A549 (cell line): ENCODE data around the gene SHD. TPM values are rescaled to one million over a fixed set of nuclear protein-coding genes. Genes with fewer than 3 reads are reported as not detected.
A peak's percentile ranks its signal among the peaks of the same experiment; 100 is the strongest.

ENCODE experiments used
- ATAC-seq, 2 experiments: fragments of 200-7000 bp in 1 of 2; fragments of >200 bp in 1 of 2; cut with Nextera tagmentation in 1 of 2; cut with Tn5 transposase in 1 of 2; 3 replicates each; pipeline versions ENCODE4 v1.8.0 to v1.9.1; 2018 to 2020; ENCODE audit warnings: mild to moderate bottlenecking in 1 of 2, moderate library complexity in 1 of 2
- CTCF ChIA-PET: fragments of 300-600 bp; sonication (Branson Sonifier 250); formaldehyde crosslinking; extraction: SDS; loops from one replicate; lab custom pipeline; 2021; ENCODE audit warnings: antibody characterized with exemption, inconsistent platforms; lab: Yijun Ruan, JAX
- POLR2A ChIA-PET: fragments of 350-600 bp; formaldehyde crosslinking; extraction: SDS; loops from one replicate; lab custom pipeline; 2021; ENCODE audit warnings: antibody characterized with exemption, inconsistent platforms; lab: Yijun Ruan, JAX
- DNase-seq, 2 experiments: peaks; one replicate each; pipeline versions ENCODE4 v3.0.0 to v3.0.0-alpha.2; 2011 to 2016; ENCODE audit warnings: low read depth in 1 of 2, low spot score in 1 of 2
- FAIRE-seq: peaks from 2 replicates; lab custom pipeline; 2011; peaks lifted over from hg19 to GRCh38; lab: Jason Lieb, UNC
- H3K27ac ChIP-seq, 2 experiments: fragments of >200 bp; sonication (Bioruptor Twin); formaldehyde crosslinking; 3 replicates each; pipeline ENCODE4 v1.5.1; 2016 to 2017
- H3K4me1 ChIP-seq: fragments of >200 bp; sonication (Bioruptor Twin); formaldehyde crosslinking; 3 replicates; pipeline ENCODE4 v1.6.1; 2016
- H3K4me2 ChIP-seq: fragments of >200 bp; sonication (Bioruptor Twin); formaldehyde crosslinking; 3 replicates; pipeline ENCODE4 v1.6.1; 2016
- H3K4me3 ChIP-seq: fragments of >200 bp; sonication (Bioruptor Twin); formaldehyde crosslinking; 3 replicates; pipeline ENCODE4 v1.5.1; 2016
- H3K9me3 ChIP-seq: fragments of >200 bp; sonication (Bioruptor Twin); formaldehyde crosslinking; 3 replicates; pipeline ENCODE4 v1.6.1; 2016
- BHLHE40 ChIP-seq: IDR thresholded peaks from 2 replicates; pipeline ENCODE4 v1.6.1; 2012; ENCODE audit warnings: low read depth, low read length, inconsistent platforms
- CBX8 ChIP-seq: fragments of 200-600 bp; sonication (generic); IDR thresholded peaks from 2 replicates; pipeline ENCODE4 v1.6.1; 2016
- CHD2 ChIP-seq: fragments of 150-350 bp; IDR thresholded peaks from 2 replicates; pipeline ENCODE4 v1.6.1; 2014; ENCODE audit warnings: low read length; ENCODE audit not compliant: partially characterized antibody
- EP300 ChIP-seq, 2 experiments: fragments of >200 bp; sonication (Bioruptor Twin); formaldehyde crosslinking; IDR thresholded peaks; 2 replicates in 1 of 2; 3 replicates in 1 of 2; pipeline ENCODE4 v1.6.1; 2016 to 2017
- FOSB ChIP-seq: fragments of 250-450 bp; sonication (Bioruptor Pico); IDR thresholded peaks from 2 replicates; pipeline ENCODE4 v1.5.0; 2020; ENCODE audit warnings: mild to moderate bottlenecking, moderate library complexity
- FOSL2 ChIP-seq, 2 experiments: fragments of 450-650 bp in 1 of 2; fragments of >200 bp in 1 of 2; sonication (Bioruptor Twin) in 1 of 2; formaldehyde crosslinking; IDR thresholded peaks; 2 replicates each; pipeline versions ENCODE4 v1.5.0 to v1.6.1; 2016 to 2020; ENCODE audit warnings: mild to moderate bottlenecking in 1 of 2, moderate library complexity in 1 of 2
- HEYL ChIP-seq: fragments of 250-450 bp; sonication (Bioruptor Pico); IDR thresholded peaks from 2 replicates; pipeline ENCODE4 v1.8.0; 2021; ENCODE audit warnings: mild to moderate bottlenecking, moderate library complexity
- HOXB13 ChIP-seq: fragments of 250-450 bp; sonication (Bioruptor Pico); IDR thresholded peaks from 2 replicates; pipeline ENCODE4 v1.5.0; 2020; ENCODE audit warnings: low read depth, mild to moderate bottlenecking, moderate library complexity
- JUN ChIP-seq, 2 experiments: fragments of >200 bp; sonication (Bioruptor Twin); formaldehyde crosslinking; IDR thresholded peaks; 2 replicates in 1 of 2; 3 replicates in 1 of 2; pipeline ENCODE4 v1.6.1; 2016 to 2017
- JUNB ChIP-seq: fragments of >200 bp; sonication (Bioruptor Twin); formaldehyde crosslinking; IDR thresholded peaks from 2 replicates; pipeline ENCODE4 v1.6.1; 2016
- KDM1A ChIP-seq: fragments of 200-600 bp; sonication (generic); IDR thresholded peaks from 2 replicates; pipeline ENCODE4 v1.6.1; 2016; ENCODE audit warnings: low read depth, mild to moderate bottlenecking
- MYC ChIP-seq: IDR thresholded peaks from 2 replicates; pipeline ENCODE4 v1.6.1; 2012; ENCODE audit warnings: mild to moderate bottlenecking, inconsistent platforms, low read length, improper control_type of control experiment, borderline replicate concordance
- PHF8 ChIP-seq: fragments of 200-600 bp; sonication (generic); IDR thresholded peaks from 2 replicates; pipeline ENCODE4 v1.6.1; 2016; ENCODE audit warnings: low read depth, mild to moderate bottlenecking, antibody characterized with exemption, moderate library complexity, borderline replicate concordance
- POLR2A ChIP-seq: IDR thresholded peaks from 2 replicates; pipeline ENCODE4 v1.6.1; 2012; ENCODE audit warnings: mild to moderate bottlenecking, low read length
- POLR2AphosphoS2 ChIP-seq: conservative IDR thresholded peaks from 2 replicates; pipeline ENCODE4 v1.6.1; 2012; ENCODE audit warnings: low read length, improper control_type of control experiment, inconsistent platforms
- RAD21 ChIP-seq, 2 experiments: fragments of >200 bp in 1 of 2; sonication (Bioruptor Twin) in 1 of 2; formaldehyde crosslinking in 1 of 2; IDR thresholded peaks in 1 of 2; conservative IDR thresholded peaks in 1 of 2; 2 replicates in 1 of 2; 3 replicates in 1 of 2; pipeline ENCODE4 v1.6.1; 2012 to 2018; ENCODE audit warnings: inconsistent platforms in 1 of 2
- RCOR1 ChIP-seq: fragments of 150-350 bp; IDR thresholded peaks from 2 replicates; pipeline ENCODE4 v1.6.1; 2014; ENCODE audit warnings: antibody characterized with exemption, low read length, low read depth
- SMC3 ChIP-seq: fragments of >200 bp; sonication (Bioruptor Twin); formaldehyde crosslinking; IDR thresholded peaks from 3 replicates; pipeline ENCODE4 v1.6.1; 2018; ENCODE audit warnings: inconsistent platforms
- TFCP2L1 ChIP-seq: fragments of 250-450 bp; sonication (Bioruptor Pico); IDR thresholded peaks from 2 replicates; pipeline ENCODE4 v1.5.0; 2021; ENCODE audit warnings: mild to moderate bottlenecking
- ZC3H11A ChIP-seq: fragments of 450-650 bp; IDR thresholded peaks from 2 replicates; pipeline ENCODE4 v1.6.1; 2014; ENCODE audit warnings: antibody characterized with exemption, mild to moderate bottlenecking
- ZFP36 ChIP-seq: fragments of 450-650 bp; IDR thresholded peaks from 2 replicates; pipeline ENCODE4 v1.6.1; 2014; ENCODE audit warnings: borderline replicate concordance; ENCODE audit not compliant: partially characterized antibody
- WGBS: methylation state at CpG from one replicate; pipeline ENCODE4 v1.1.6; 2017; ENCODE audit errors: missing lambda C conversion rate; 5-methylcytosine and 5-hydroxymethylcytosine counted together
- polyA plus RNA-seq, 4 experiments: library from polyadenylated mRNA; depleted of rRNA in 3 of 4; stranded (reverse); fragments of >200 nt; fragmentation: RNase III in 1 of 4; extraction: RNeasy Plus Mini Kit Qiagen cat#74134 plus additional on column Dnase treatment in 1 of 4; gene quantifications; 2 replicates in 3 of 4; 3 replicates in 1 of 4; pipeline ENCODE4 v1.2.3, GENCODE V29; 2011 to 2017
- TF ChIP-seq, protein P1 (sequence below): IDR thresholded peaks from 2 replicates; pipeline ENCODE4 v1.6.1; 2012; ENCODE audit warnings: low read depth, borderline replicate concordance
- TF ChIP-seq, protein P2 (sequence below): fragments of 450-650 bp; IDR thresholded peaks from 2 replicates; pipeline ENCODE4 v1.6.1; 2014; ENCODE audit warnings: antibody characterized with exemption
- TF ChIP-seq, protein P3 (sequence below): fragments of >200 bp; sonication (Bioruptor Twin); formaldehyde crosslinking; IDR thresholded peaks from 2 replicates; pipeline ENCODE4 v1.6.1; 2016
- TF ChIP-seq, protein P4 (sequence below): IDR thresholded peaks from 2 replicates; pipeline ENCODE4 v1.6.1; 2012
- TF ChIP-seq, protein P5 (sequence below): fragments of 150-350 bp; IDR thresholded peaks from 2 replicates; pipeline ENCODE4 v1.6.1; 2014; ENCODE audit warnings: low read depth, mild to moderate bottlenecking, low read length
- TF ChIP-seq, protein P6 (sequence below): fragments of >200 bp; sonication (Bioruptor Twin); formaldehyde crosslinking; IDR thresholded peaks from 3 replicates; pipeline ENCODE4 v1.5.1; 2016

SHD gene
- polyA plus RNA-seq, 2 of the 4 experiments (the other 2 are of a cell fraction) = 0.08 TPM; not detected in 1

DNA sequence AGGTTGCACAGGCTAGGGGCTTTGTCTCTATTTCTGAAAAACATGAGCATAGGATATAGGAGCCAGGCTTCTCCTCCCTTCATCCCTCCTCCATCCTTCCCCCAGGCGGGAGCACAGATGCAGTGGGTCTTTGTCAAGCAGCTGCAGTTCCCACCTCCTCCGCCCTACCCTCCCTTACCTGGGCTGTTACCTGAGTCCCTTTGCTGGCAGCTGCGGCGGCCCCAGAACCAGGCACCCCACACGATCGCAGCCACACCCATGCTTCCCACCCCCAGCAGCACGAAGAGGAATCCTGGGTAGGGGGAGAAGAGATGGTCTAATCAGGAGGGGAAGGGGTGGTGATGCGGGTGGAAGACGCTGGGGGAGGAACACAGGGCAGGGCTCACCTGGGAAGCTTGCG, 15.3 kb downstream of the SHD start:
- ATAC-seq (no peak), FAIRE-seq (no peak), DNase-seq (no peak)
- Histone ChIP-seq H3K9me3 (no peaks in the 10 kb centered on the region), H3K27ac (no peak overlapping the region), H3K4me3 (no peak overlapping the region), H3K4me2 (no peak overlapping the region), H3K4me1 (no peaks in the 10 kb centered on the region)
- ChIA-PET CTCF (no interaction called here), POLR2A (no interaction called here)
- WGBS = 71% methylated on average over 5 of the region's 10 CpGs
- TF ChIP-seq SMC3 (no peak), POLR2AphosphoS2 (no peak), BHLHE40 (no peak), FOSL2 (IDR thresholded peaks at IDR 0.05) (no peak), FOSL2 (CRISPR knock-in tag; IDR thresholded peaks at IDR 0.05) (no peak), ZFP36 (no peak), JUNB (no peak), CBX8 (no peak), ZC3H11A (no peak), HEYL (CRISPR knock-in tag) (no peak), POLR2A (no peak)
- TF ChIP-seq, protein P1, sequence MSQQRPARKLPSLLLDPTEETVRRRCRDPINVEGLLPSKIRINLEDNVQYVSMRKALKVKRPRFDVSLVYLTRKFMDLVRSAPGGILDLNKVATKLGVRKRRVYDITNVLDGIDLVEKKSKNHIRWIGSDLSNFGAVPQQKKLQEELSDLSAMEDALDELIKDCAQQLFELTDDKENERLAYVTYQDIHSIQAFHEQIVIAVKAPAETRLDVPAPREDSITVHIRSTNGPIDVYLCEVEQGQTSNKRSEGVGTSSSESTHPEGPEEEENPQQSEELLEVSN = no peak
- TF ChIP-seq, protein P2, sequence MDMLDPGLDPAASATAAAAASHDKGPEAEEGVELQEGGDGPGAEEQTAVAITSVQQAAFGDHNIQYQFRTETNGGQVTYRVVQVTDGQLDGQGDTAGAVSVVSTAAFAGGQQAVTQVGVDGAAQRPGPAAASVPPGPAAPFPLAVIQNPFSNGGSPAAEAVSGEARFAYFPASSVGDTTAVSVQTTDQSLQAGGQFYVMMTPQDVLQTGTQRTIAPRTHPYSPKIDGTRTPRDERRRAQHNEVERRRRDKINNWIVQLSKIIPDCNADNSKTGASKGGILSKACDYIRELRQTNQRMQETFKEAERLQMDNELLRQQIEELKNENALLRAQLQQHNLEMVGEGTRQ = no peak
- TF ChIP-seq, protein P3, sequence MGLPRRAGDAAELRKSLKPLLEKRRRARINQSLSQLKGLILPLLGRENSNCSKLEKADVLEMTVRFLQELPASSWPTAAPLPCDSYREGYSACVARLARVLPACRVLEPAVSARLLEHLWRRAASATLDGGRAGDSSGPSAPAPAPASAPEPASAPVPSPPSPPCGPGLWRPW = no peak
- TF ChIP-seq, protein P4, sequence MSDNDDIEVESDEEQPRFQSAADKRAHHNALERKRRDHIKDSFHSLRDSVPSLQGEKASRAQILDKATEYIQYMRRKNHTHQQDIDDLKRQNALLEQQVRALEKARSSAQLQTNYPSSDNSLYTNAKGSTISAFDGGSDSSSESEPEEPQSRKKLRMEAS = no peak
- TF ChIP-seq, protein P5, sequence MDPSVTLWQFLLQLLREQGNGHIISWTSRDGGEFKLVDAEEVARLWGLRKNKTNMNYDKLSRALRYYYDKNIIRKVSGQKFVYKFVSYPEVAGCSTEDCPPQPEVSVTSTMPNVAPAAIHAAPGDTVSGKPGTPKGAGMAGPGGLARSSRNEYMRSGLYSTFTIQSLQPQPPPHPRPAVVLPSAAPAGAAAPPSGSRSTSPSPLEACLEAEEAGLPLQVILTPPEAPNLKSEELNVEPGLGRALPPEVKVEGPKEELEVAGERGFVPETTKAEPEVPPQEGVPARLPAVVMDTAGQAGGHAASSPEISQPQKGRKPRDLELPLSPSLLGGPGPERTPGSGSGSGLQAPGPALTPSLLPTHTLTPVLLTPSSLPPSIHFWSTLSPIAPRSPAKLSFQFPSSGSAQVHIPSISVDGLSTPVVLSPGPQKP = no peak

DNA sequence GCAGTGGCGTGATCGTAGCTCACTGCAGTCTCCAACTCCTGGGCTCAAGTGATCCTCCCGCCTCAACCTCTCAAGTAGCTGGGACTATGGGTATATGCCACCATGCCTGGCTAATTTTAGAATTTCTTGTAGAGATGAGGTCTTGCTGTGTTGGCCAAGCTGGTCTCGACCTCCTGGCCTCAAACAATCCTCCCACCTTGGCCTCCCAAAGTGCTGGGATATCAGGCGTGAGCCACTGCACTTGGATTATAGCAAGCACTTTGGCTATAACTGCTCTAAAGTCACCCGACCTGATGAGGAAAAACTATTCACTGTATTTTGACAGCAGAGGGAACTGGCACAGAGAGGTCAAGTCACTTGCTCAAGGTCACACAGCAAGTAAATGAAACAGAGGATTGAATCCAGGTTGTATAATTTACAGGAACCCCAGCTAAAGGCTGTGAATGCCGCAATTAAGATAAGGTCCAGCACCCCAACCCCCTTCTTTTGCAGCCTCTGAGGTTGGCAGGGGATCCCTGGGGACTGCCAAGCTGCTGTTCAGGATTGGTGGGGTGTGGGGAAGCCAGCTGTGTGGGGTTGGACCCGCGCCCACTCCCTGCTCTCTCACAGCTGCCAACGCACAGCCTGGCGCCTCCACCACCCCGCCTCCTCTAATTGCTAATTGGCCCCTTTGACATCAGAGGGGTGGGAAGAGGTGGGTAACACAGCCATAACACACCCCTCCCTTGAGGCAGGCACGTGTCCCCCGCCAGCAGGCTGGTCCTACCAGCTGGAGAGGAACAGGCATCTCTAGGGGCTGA, 17.1 kb downstream of the SHD start:
- ATAC-seq (no peak), FAIRE-seq (no peak), DNase-seq (no peak)
- H3K4me1 ChIP-seq = no peaks in the 10 kb centered on the region
- H3K4me3 ChIP-seq = no peak overlapping the region
- POLR2A ChIA-PET = interaction anchor here (0.7 kb wide), 1 partner anchor 1477 kb away, joined by 3 read pairs; no protein-coding TSS in a partner anchor
- H3K9me3 ChIP-seq = no peaks in the 10 kb centered on the region
- no peak overlapping the region for H3K27ac ChIP-seq
- TF ChIP-seq TFCP2L1 = no peak
- TF ChIP-seq POLR2AphosphoS2 = no peak
- TF ChIP-seq ZFP36 = peak; percentile 69
- no peak for TF ChIP-seq EP300 (IDR thresholded peaks at IDR 0.05)
- no peak overlapping the region for H3K4me2 ChIP-seq
- CTCF ChIA-PET = interaction anchor here (0.7 to 1.3 kb wide), 3 partner anchors 28 to 89 kb away, joined by 3 to 6 read pairs (median 3); no protein-coding TSS in a partner anchor
- WGBS = 69% methylated on average over 13 of the region's 14 CpGs

DNA sequence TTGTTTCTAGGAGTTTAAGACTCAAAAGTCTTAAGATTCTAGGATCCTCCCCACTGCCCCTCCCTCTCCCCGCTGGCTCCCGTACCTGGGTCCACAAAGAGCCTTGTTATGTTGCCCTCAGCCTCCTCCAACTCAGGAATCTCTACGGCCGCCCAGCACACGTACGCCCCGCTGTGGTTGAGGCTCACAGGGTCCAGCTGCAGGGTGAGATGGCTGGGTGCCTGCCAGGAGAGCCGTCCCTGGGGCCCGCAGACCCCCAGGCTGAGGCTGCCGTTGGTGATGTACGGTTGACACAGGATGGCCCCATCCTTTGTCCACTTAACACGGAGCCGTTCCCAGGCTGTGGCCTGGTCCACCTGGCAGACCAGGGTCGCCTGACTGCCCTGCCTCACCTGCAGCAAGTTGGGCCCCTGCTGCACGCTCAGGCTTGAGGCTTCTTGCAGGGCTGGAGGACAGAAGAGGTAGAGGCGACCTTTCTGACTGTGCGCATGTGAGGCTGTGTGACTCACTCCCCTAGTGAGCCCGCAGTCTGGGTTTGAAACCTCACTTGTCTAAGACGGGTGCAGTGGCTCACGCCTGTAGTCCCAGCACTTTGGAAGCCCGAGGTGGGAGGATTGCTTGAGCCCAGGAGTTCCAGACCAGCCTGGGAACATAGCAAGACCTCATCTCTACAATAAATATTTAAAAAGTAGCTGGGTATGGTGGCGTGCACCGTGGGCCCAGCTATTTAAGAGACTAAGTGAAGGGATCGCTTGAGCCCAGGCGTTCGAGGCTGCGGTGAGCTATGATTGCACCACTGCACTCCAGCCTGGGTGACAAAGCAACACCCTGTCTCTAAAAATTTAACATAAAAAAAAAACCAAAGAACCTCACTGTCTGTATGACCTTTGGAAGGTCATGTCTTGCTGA, 19.1 kb downstream of the SHD start:
- no peak overlapping the region for H3K27ac ChIP-seq
- no peak for ATAC-seq
- no peak overlapping the region for H3K4me2 ChIP-seq
- no peaks in the 10 kb centered on the region for H3K4me1 ChIP-seq
- ChIA-PET CTCF (interaction anchor here (0.6 to 1.4 kb wide), 3 partner anchors 30 to 65 kb away, joined by 3 to 5 read pairs (median 3); no protein-coding TSS in a partner anchor), POLR2A (interaction anchor here (0.6 kb wide), 1 partner anchor 44 kb away, joined by 3 read pairs; no protein-coding TSS in a partner anchor)
- no peak for FAIRE-seq
- no peak for DNase-seq
- H3K9me3 ChIP-seq = no peaks in the 10 kb centered on the region
- H3K4me3 ChIP-seq = no peak overlapping the region
- WGBS = 77% methylated on average over 10 of the region's 27 CpGs
- no peak for TF ChIP-seq BHLHE40
- TF ChIP-seq PHF8 = no peak
- TF ChIP-seq RAD21 (conservative IDR thresholded peaks at IDR 0.05 in 1 of 2, IDR thresholded peaks at IDR 0.05 in 1 of 2) = no peak
- no peak for TF ChIP-seq RCOR1
- no peak for TF ChIP-seq MYC
- TF ChIP-seq, protein P6, sequence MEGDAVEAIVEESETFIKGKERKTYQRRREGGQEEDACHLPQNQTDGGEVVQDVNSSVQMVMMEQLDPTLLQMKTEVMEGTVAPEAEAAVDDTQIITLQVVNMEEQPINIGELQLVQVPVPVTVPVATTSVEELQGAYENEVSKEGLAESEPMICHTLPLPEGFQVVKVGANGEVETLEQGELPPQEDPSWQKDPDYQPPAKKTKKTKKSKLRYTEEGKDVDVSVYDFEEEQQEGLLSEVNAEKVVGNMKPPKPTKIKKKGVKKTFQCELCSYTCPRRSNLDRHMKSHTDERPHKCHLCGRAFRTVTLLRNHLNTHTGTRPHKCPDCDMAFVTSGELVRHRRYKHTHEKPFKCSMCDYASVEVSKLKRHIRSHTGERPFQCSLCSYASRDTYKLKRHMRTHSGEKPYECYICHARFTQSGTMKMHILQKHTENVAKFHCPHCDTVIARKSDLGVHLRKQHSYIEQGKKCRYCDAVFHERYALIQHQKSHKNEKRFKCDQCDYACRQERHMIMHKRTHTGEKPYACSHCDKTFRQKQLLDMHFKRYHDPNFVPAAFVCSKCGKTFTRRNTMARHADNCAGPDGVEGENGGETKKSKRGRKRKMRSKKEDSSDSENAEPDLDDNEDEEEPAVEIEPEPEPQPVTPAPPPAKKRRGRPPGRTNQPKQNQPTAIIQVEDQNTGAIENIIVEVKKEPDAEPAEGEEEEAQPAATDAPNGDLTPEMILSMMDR = no peak
- TF ChIP-seq FOSB (CRISPR knock-in tag) = no peak
- no peak for TF ChIP-seq KDM1A
- TF ChIP-seq CHD2 = no peak
- TF ChIP-seq JUN (IDR thresholded peaks at IDR 0.05) = no peak
- no peak for TF ChIP-seq HOXB13
